H1 (cell line): ENCODE results near the gene VPS18. TPM values are rescaled to one million over a fixed set of nuclear protein-coding genes. Genes with fewer than 3 reads are reported as not detected.
A peak's percentile ranks its signal among the peaks of the same experiment; 100 is the strongest.

ENCODE experiments used
- CTCF ChIA-PET: fragments of 300-600 bp; sonication (Branson Sonifier 250); formaldehyde crosslinking; loops from one replicate; lab custom pipeline; 2021; ENCODE audit not compliant: partially characterized antibody; lab: Charles Lee
- POLR2A ChIA-PET: fragments of 300-600 bp; sonication (Branson Sonifier 250); formaldehyde crosslinking; loops from one replicate; lab custom pipeline; 2021; ENCODE audit warnings: inconsistent platforms; ENCODE audit not compliant: partially characterized antibody; lab: Charles Lee
- DNase-seq, 2 experiments: peaks; one replicate each; pipeline versions ENCODE4 v3.0.0 to v3.0.0-alpha.2; 2010 to 2022; ENCODE audit warnings: low spot score in 2 of 2, low read depth in 1 of 2, mixed read lengths in 1 of 2
- FAIRE-seq: peaks from 2 replicates; lab custom pipeline; 2011; peaks lifted over from hg19 to GRCh38; lab: Jason Lieb, UNC
- H2AFZ ChIP-seq: 2 replicates; pipeline ENCODE4 v1.8.1; 2012; ENCODE audit warnings: low read length, inconsistent platforms
- H2AK5ac ChIP-seq: 2 replicates; pipeline ENCODE4 v1.6.1; 2013; ENCODE audit warnings: low read depth, low read length
- H2BK120ac ChIP-seq: replicated peaks from 2 replicates; pipeline ENCODE3; 2013; ENCODE audit warnings: low read depth, low read length, inconsistent platforms
- H2BK12ac ChIP-seq: 2 replicates; pipeline ENCODE4 v1.6.1; 2013; ENCODE audit warnings: low read depth, low read length
- H2BK15ac ChIP-seq: 2 replicates; pipeline ENCODE4 v1.6.1; 2013; ENCODE audit warnings: low read length
- H2BK20ac ChIP-seq: 2 replicates; pipeline ENCODE4 v1.6.1; 2013; ENCODE audit warnings: low read length
- H2BK5ac ChIP-seq: 2 replicates; pipeline ENCODE4 v1.6.1; 2013; ENCODE audit warnings: low read depth, low read length
- H3K14ac ChIP-seq: 2 replicates; pipeline ENCODE4 v1.6.1; 2013; ENCODE audit warnings: inconsistent platforms; ENCODE audit not compliant: insufficient read length
- H3K18ac ChIP-seq: 2 replicates; pipeline ENCODE4 v1.6.1; 2013; ENCODE audit warnings: low read length; ENCODE audit errors: extremely low read depth
- H3K23ac ChIP-seq: 2 replicates; pipeline ENCODE4 v1.6.1; 2013; ENCODE audit warnings: inconsistent platforms; ENCODE audit not compliant: insufficient read length
- H3K23me2 ChIP-seq: 2 replicates; pipeline ENCODE4 v1.6.1; 2013; ENCODE audit warnings: low read depth, low read length
- H3K27ac ChIP-seq: 2 replicates; pipeline ENCODE4 v1.6.1; 2011; ENCODE audit warnings: low read depth, low read length, inconsistent platforms
- H3K27me3 ChIP-seq, 4 experiments: replicated peaks in 1 of 4; 1 replicate in 1 of 4; 2 replicates in 3 of 4; pipeline versions ENCODE4 v1.6.1 to v1.8.1; 2011 to 2013; ENCODE audit warnings: low read length in 3 of 4, mild to moderate bottlenecking in 3 of 4, inconsistent platforms in 2 of 4, mixed read lengths in 2 of 4, moderate library complexity in 1 of 4; ENCODE audit not compliant: control insufficient read depth in 3 of 4, insufficient read depth in 3 of 4; ENCODE audit errors: extremely low read depth in 1 of 4
- H3K36me3 ChIP-seq, 4 experiments: 2 replicates each; pipeline versions ENCODE4 v1.6.1 to v1.8.1; 2011 to 2013; ENCODE audit warnings: mild to moderate bottlenecking in 4 of 4, low read length in 3 of 4, moderate library complexity in 2 of 4, control low read depth in 1 of 4, inconsistent platforms in 1 of 4; ENCODE audit not compliant: insufficient read depth in 4 of 4, control insufficient read depth in 2 of 4
- H3K4ac ChIP-seq: replicated peaks from 2 replicates; pipeline ENCODE3; 2013; ENCODE audit warnings: low read length, low read depth, mixed read lengths, inconsistent platforms; ENCODE audit not compliant: insufficient read length
- H3K4me1 ChIP-seq, 4 experiments: replicated peaks in 1 of 4; 1 replicate in 1 of 4; 2 replicates in 3 of 4; pipeline versions ENCODE4 v1.6.1 to v1.8.1; 2011 to 2013; ENCODE audit warnings: low read length in 3 of 4, inconsistent platforms in 2 of 4, mixed read lengths in 1 of 4; ENCODE audit not compliant: insufficient read depth in 4 of 4, control insufficient read depth in 3 of 4
- H3K4me2 ChIP-seq, 2 experiments: 2 replicates each; pipeline versions ENCODE4 v1.6.1 to v1.8.1; 2011 to 2013; ENCODE audit warnings: low read depth in 2 of 2, low read length in 2 of 2, control low read depth in 1 of 2, inconsistent platforms in 1 of 2, mild to moderate bottlenecking in 1 of 2; ENCODE audit not compliant: insufficient read depth in 1 of 2
- H3K4me3 ChIP-seq, 4 experiments: fragments of 200-600, 300-600 bp in 1 of 4; sonication (generic), shearing (Covaris generic), sonication (Bioruptor Twin) in 1 of 4; 2 replicates each; pipeline versions ENCODE4 v1.5.1 to v1.8.1; 2011 to 2016; ENCODE audit warnings: low read length in 4 of 4, low read depth in 3 of 4, control low read depth in 2 of 4, inconsistent platforms in 2 of 4, mild to moderate bottlenecking in 2 of 4, mixed read lengths in 1 of 4, moderate library complexity in 1 of 4; ENCODE audit not compliant: insufficient read depth in 2 of 4; ENCODE audit errors: extremely low read depth in 1 of 4
- H3K56ac ChIP-seq: replicated peaks from 2 replicates; pipeline ENCODE3; 2013; ENCODE audit warnings: low read depth, mild to moderate bottlenecking, mixed read lengths, low read length, inconsistent platforms; ENCODE audit not compliant: insufficient read length
- H3K79me1 ChIP-seq: 2 replicates; pipeline ENCODE4 v1.6.1; 2013; ENCODE audit warnings: low read depth, low read length, control low read depth
- H3K79me2 ChIP-seq, 2 experiments: 2 replicates each; pipeline versions ENCODE4 v1.6.1 to v1.8.1; 2012 to 2013; ENCODE audit warnings: low read length in 2 of 2, mild to moderate bottlenecking in 2 of 2, inconsistent platforms in 1 of 2; ENCODE audit not compliant: insufficient read depth in 2 of 2, control insufficient read depth in 1 of 2
- H3K9ac ChIP-seq, 4 experiments: replicated peaks in 1 of 4; 1 replicate in 1 of 4; 2 replicates in 3 of 4; pipeline versions ENCODE4 v1.6.1 to v1.8.1; 2011 to 2013; ENCODE audit warnings: low read depth in 3 of 4, low read length in 3 of 4, control low read depth in 2 of 4, mild to moderate bottlenecking in 2 of 4, moderate library complexity in 2 of 4, inconsistent platforms in 1 of 4; ENCODE audit errors: extremely low read depth in 1 of 4
- H3K9me3 ChIP-seq, 2 experiments: 2 replicates each; pipeline versions ENCODE4 v1.6.1 to v1.8.1; 2012 to 2013; ENCODE audit warnings: mild to moderate bottlenecking in 2 of 2, moderate library complexity in 2 of 2, control low read depth in 1 of 2, inconsistent platforms in 1 of 2, low read depth in 1 of 2, low read length in 1 of 2, mixed read lengths in 1 of 2; ENCODE audit not compliant: insufficient read depth in 2 of 2
- H4K20me1 ChIP-seq, 2 experiments: replicated peaks in 1 of 2; 2 replicates each; pipeline versions ENCODE3 to v1.8.1; 2011 to 2013; ENCODE audit warnings: inconsistent platforms in 2 of 2, low read length in 2 of 2, mild to moderate bottlenecking in 1 of 2; ENCODE audit not compliant: insufficient read depth in 2 of 2, control insufficient read depth in 1 of 2
- H4K5ac ChIP-seq: 2 replicates; pipeline ENCODE4 v1.6.1; 2013; ENCODE audit warnings: low read length, low read depth, mixed read lengths, inconsistent platforms; ENCODE audit not compliant: insufficient read length
- H4K8ac ChIP-seq: 2 replicates; pipeline ENCODE4 v1.8.0; 2013; ENCODE audit warnings: mild to moderate bottlenecking, moderate library complexity, low read length, inconsistent platforms; ENCODE audit not compliant: insufficient read depth; ENCODE audit errors: extremely low read depth
- H4K91ac ChIP-seq: replicated peaks from 2 replicates; pipeline ENCODE3; 2013; ENCODE audit warnings: low read length, mixed read lengths, inconsistent platforms; ENCODE audit not compliant: insufficient read length
- BRCA1 ChIP-seq: IDR thresholded peaks from 2 replicates; pipeline ENCODE4 v1.6.1; 2012; ENCODE audit warnings: low read depth, low read length, improper control_type of control experiment
- CHD1 ChIP-seq: IDR thresholded peaks from 2 replicates; pipeline ENCODE4 v1.6.1; 2012; ENCODE audit warnings: low read depth, low read length, improper control_type of control experiment
- E2F6 ChIP-seq: IDR thresholded peaks from 2 replicates; pipeline ENCODE4 v1.6.1; 2012; ENCODE audit warnings: inconsistent platforms
- GABPA ChIP-seq: IDR thresholded peaks from 2 replicates; pipeline ENCODE4 v1.6.1; 2011; ENCODE audit warnings: mild to moderate bottlenecking, low read length, moderate library complexity, borderline replicate concordance; ENCODE audit not compliant: insufficient read depth
- HDAC6 ChIP-seq: IDR thresholded peaks from one replicate; pipeline ENCODE4 v1.7.1; 2012; ENCODE audit warnings: low read depth, mild to moderate bottlenecking, inconsistent platforms, low read length, moderate library complexity
- KDM5A ChIP-seq: fragments of 200-600 bp; IDR thresholded peaks from 2 replicates; pipeline ENCODE4 v1.7.1; 2012; ENCODE audit warnings: mild to moderate bottlenecking, low read length, inconsistent platforms, mixed read lengths
- MAX ChIP-seq: IDR thresholded peaks from 2 replicates; pipeline ENCODE4 v1.6.1; 2012; ENCODE audit warnings: inconsistent platforms
- RAD21 ChIP-seq, 2 experiments: IDR thresholded peaks in 1 of 2; conservative IDR thresholded peaks in 1 of 2; 2 replicates each; pipeline ENCODE4 v1.6.1; 2011; ENCODE audit warnings: low read depth in 2 of 2, low read length in 2 of 2, improper control_type of control experiment in 1 of 2, inconsistent platforms in 1 of 2, mild to moderate bottlenecking in 1 of 2, moderate library complexity in 1 of 2
- USF2 ChIP-seq: IDR thresholded peaks from 2 replicates; pipeline ENCODE4 v1.6.1; 2011; ENCODE audit warnings: low read length, improper control_type of control experiment
- WGBS, 2 experiments: shearing (Covaris generic) in 1 of 2; methylation state at CpG; one replicate each; pipeline versions ENCODE4 v1.1.6 to v1.1.7; 2013 to 2015; ENCODE audit warnings: low lambda C conversion rate in 2 of 2, mixed read lengths in 2 of 2, inconsistent platforms in 1 of 2, low coverage in 1 of 2, missing lambda C conversion rate in 1 of 2; ENCODE audit not compliant: insufficient replicate concordance in 2 of 2, insufficient coverage in 1 of 2, insufficient read length in 1 of 2; ENCODE audit errors: extremely low coverage in 1 of 2, missing lambda C conversion rate in 1 of 2; 5-methylcytosine and 5-hydroxymethylcytosine counted together
- polyA plus RNA-seq, 7 experiments: library from polyadenylated mRNA; depleted of rRNA in 3 of 7; stranded (reverse) in 5 of 7; unstranded in 2 of 7; fragments of >200 nt in 5 of 7; fragments of 200-250 nt in 2 of 7; gene quantifications; 1 replicate in 5 of 7; 2 replicates in 1 of 7; 4 replicates in 1 of 7; pipeline versions ENCODE4 v1.2.1 to v1.2.3, GENCODE V29; 2011 to 2013; ENCODE audit warnings: missing spikeins in 2 of 7, mixed read lengths in 2 of 7
- total RNA-seq: library from RNA; stranded (reverse); fragmentation: NEBNext Ultra II Directional; extraction: Animal tissue kit (Norgen Biotek cat#: 25700); gene quantifications from 2 replicates; pipeline ENCODE4 v1.2.1, GENCODE V29; 2021

Gene VPS18
- total and polyA plus RNA-seq, 2 of the 8 experiments (the other 6 are each of a cell fraction or from before 2014, with no cell fraction given) = 28.9 to 32.7 TPM

- ChIA-PET POLR2A (interaction anchor here (0.7 to 5.6 kb wide), 16 partner anchors 9 to 95 kb away, joined by 3 to 49 read pairs (median 4); partner anchors contain the start of genes CHAC1, DNAJC17, GCHFR and PPP1R14D), CTCF (interaction anchor here (0.6 to 8.6 kb wide), 33 partner anchors 15 to 403 kb away, joined by 3 to 208 read pairs (median 4); partner anchors contain the start of genes CHAC1, GCHFR, PPP1R14D and SPINT1)
- Histone ChIP-seq H3K23me2 (no peaks in the 10 kb centered on the region), H3K4ac (no peak overlapping the region), H2BK5ac (no peak overlapping the region), H2BK15ac (peak overlapping the region; percentile 53; the same call in 1 of the 2 replicates), H2BK120ac (no peak overlapping the region), H3K9ac (no peak overlapping the region), H2BK20ac (no peak overlapping the region), H3K4me2 (no peak overlapping the region), H3K18ac (no peak overlapping the region; the same call in 1 of the 2 replicates), H3K27me3 (no peaks in the 10 kb centered on the region), H2BK12ac (0 out of 2 replicates have a peak overlapping the region, but pooled peaks have one; percentile 3), H3K14ac (no peak overlapping the region), H3K36me3 (peaks cover 9 to 22% (median 20%) of the 10 kb centered on the region in 4 experiments; a peak in 7 of 8 replicates), H4K8ac (no peak overlapping the region), H3K4me3 (no peak overlapping the region; a peak in 1 of 8 replicates), H3K79me2 (no peaks in the 10 kb centered on the region), H3K56ac (no peak overlapping the region), H3K27ac (no peak overlapping the region), H2AFZ (no peak overlapping the region), H3K79me1 (no peaks in the 10 kb centered on the region), H2AK5ac (no peak overlapping the region), H4K5ac (no peak overlapping the region), H3K4me1 (peaks cover 0 to 3% (median 0%) of the 10 kb centered on the region in 4 experiments; a peak in 1 of 7 replicates), H3K23ac (no peak overlapping the region), H4K20me1 (peaks cover under 1 to 1% of the 10 kb centered on the region in 2 experiments), H3K9me3 (no peaks in the 10 kb centered on the region), H4K91ac (no peak overlapping the region)
- 56% methylated on average over 18 of the region's 18 CpGs; no CpG with 5 or more reads in 1 of the 2 experiments for WGBS, 2 experiments
- DNase-seq (peak; percentile 79 to 98), FAIRE-seq (peak; percentile 60)
- TF ChIP-seq BRCA1 (no peak), KDM5A (no peak), USF2 (no peak; the same call in 1 of the 2 replicates), CHD1 (no peak), E2F6 (0 out of 2 replicates have a peak, but pooled peaks have one; percentile 41), GABPA (no peak), RAD21 (IDR thresholded peaks at IDR 0.05 in 1 of 2, conservative IDR thresholded peaks at IDR 0.05 in 1 of 2; ENCODE audit: low read depth in 2 of 2, low read length in 2 of 2) (peak; percentile 68 to 76), MAX (peak; percentile 60), HDAC6 (no peak)
Observed at GRCh38 chr15:40859206-40859851, 34.9 kb upstream of the VPS18 start.
